ENCODE data around the gene TGIF1.

- TF ChIP-seq POLR2A (IDR thresholded peaks at IDR 0.05) (no peak), CTCF (IDR thresholded peaks at IDR 0.05) (no peak)
These were observed 18.2 kb downstream of the TGIF1 start for GRCh38 chr18:3468066-3468705.
